Liver (tissue), 9 donors: ENCODE data around the gene WWC1. TPM values are rescaled to one million over a fixed set of nuclear protein-coding genes. Genes with fewer than 3 reads are reported as not detected.
A peak's percentile ranks its signal among the peaks of the same experiment; 100 is the strongest.

Experiments
- DNase-seq: peaks from one replicate; pipeline ENCODE4 v3.0.0-alpha.2; 2017; ENCODE audit warnings: low spot score
- H3K27ac ChIP-seq, 2 donors: one replicate each; pipeline ENCODE4 v1.7.0; 2013; ENCODE audit warnings: inconsistent platforms in 2 of 2, low read length in 2 of 2, control low read depth in 1 of 2, low read depth in 1 of 2, mild to moderate bottlenecking in 1 of 2
- H3K27me3 ChIP-seq, 4 donors: one replicate each; pipeline versions ENCODE4 v1.6.1 to v1.7.0; 2013; ENCODE audit warnings: low read length in 3 of 4, inconsistent platforms in 1 of 4, mild to moderate bottlenecking in 1 of 4, moderate library complexity in 1 of 4; ENCODE audit not compliant: control insufficient read depth in 4 of 4, insufficient read depth in 4 of 4
- H3K36me3 ChIP-seq, 4 donors: one replicate each; pipeline versions ENCODE4 v1.6.1 to v1.7.0; 2013; ENCODE audit warnings: low read length in 3 of 4, mild to moderate bottlenecking in 3 of 4, low read depth in 1 of 4, moderate library complexity in 1 of 4; ENCODE audit not compliant: control insufficient read depth in 4 of 4, insufficient read depth in 3 of 4
- H3K4me1 ChIP-seq, 4 donors: one replicate each; pipeline versions ENCODE4 v1.6.1 to v1.7.0; 2013; ENCODE audit warnings: low read length in 3 of 4, mild to moderate bottlenecking in 3 of 4, moderate library complexity in 1 of 4; ENCODE audit not compliant: control insufficient read depth in 4 of 4, insufficient read depth in 4 of 4
- H3K4me3 ChIP-seq, 3 donors: one replicate each; pipeline versions ENCODE4 v1.6.1 to v1.7.0; 2013; ENCODE audit warnings: low read length in 3 of 3, control low read depth in 1 of 3, low read depth in 1 of 3, mild to moderate bottlenecking in 1 of 3
- H3K9ac ChIP-seq, 2 donors: one replicate each; pipeline ENCODE4 v1.7.0; 2013; ENCODE audit warnings: low read length in 2 of 2, mild to moderate bottlenecking in 2 of 2, moderate library complexity in 2 of 2, control low read depth in 1 of 2, low read depth in 1 of 2
- H3K9me3 ChIP-seq, 4 donors: one replicate each; pipeline versions ENCODE4 v1.6.1 to v1.7.0; 2013; ENCODE audit warnings: low read length in 3 of 4; ENCODE audit not compliant: control insufficient read depth in 4 of 4
- ATF3 ChIP-seq: IDR thresholded peaks from 2 replicates; pipeline ENCODE4 v1.6.1; 2016; ENCODE audit warnings: antibody characterized with exemption
- CTCF ChIP-seq: fragments of 150-350 bp; IDR thresholded peaks from 2 replicates; pipeline ENCODE4 v1.5.1; 2017; ENCODE audit warnings: improper control_type of control experiment, low read depth, low read length; ENCODE audit not compliant: missing input control
- EGR1 ChIP-seq, 2 donors: IDR thresholded peaks; 2 replicates each; pipeline ENCODE4 v1.6.1; 2016 to 2018; ENCODE audit warnings: antibody characterized with exemption in 2 of 2, low read depth in 2 of 2
- FOXA1 ChIP-seq: IDR thresholded peaks from 2 replicates; pipeline ENCODE4 v1.6.1; 2016; ENCODE audit warnings: antibody characterized with exemption
- FOXA2 ChIP-seq: IDR thresholded peaks from 2 replicates; pipeline ENCODE4 v1.6.1; 2016; ENCODE audit warnings: antibody characterized with exemption
- GABPA ChIP-seq, 2 donors: IDR thresholded peaks in 1 of 2; conservative IDR thresholded peaks in 1 of 2; 2 replicates each; pipeline ENCODE4 v1.6.1; 2016; ENCODE audit warnings: antibody characterized with exemption in 2 of 2, mild to moderate bottlenecking in 1 of 2, moderate library complexity in 1 of 2
- HNF4A ChIP-seq, 2 donors: conservative IDR thresholded peaks; 2 replicates each; pipeline ENCODE4 v1.6.1; 2016; ENCODE audit warnings: antibody characterized with exemption in 2 of 2, mild to moderate bottlenecking in 2 of 2
- HNF4G ChIP-seq: IDR thresholded peaks from 2 replicates; pipeline ENCODE4 v1.6.1; 2016; ENCODE audit warnings: antibody characterized with exemption
- JUND ChIP-seq, 2 donors: IDR thresholded peaks; 2 replicates each; pipeline ENCODE4 v1.6.1; 2016; ENCODE audit warnings: antibody characterized with exemption in 2 of 2
- MAX ChIP-seq: IDR thresholded peaks from 2 replicates; pipeline ENCODE4 v1.6.1; 2016; ENCODE audit warnings: antibody characterized with exemption
- NR2F2 ChIP-seq: IDR thresholded peaks from 2 replicates; pipeline ENCODE4 v1.6.1; 2016; ENCODE audit warnings: antibody characterized with exemption
- RAD21 ChIP-seq, 2 donors: IDR thresholded peaks; 2 replicates each; pipeline ENCODE4 v1.6.1; 2016; ENCODE audit warnings: antibody characterized with exemption in 2 of 2, mild to moderate bottlenecking in 2 of 2
- REST ChIP-seq: IDR thresholded peaks from 2 replicates; pipeline ENCODE4 v1.6.1; 2016; ENCODE audit warnings: antibody characterized with exemption, mild to moderate bottlenecking
- RXRA ChIP-seq, 2 donors: IDR thresholded peaks; 2 replicates each; pipeline ENCODE4 v1.6.1; 2017 to 2018; ENCODE audit warnings: antibody characterized with exemption in 2 of 2, mild to moderate bottlenecking in 1 of 2
- SP1 ChIP-seq: IDR thresholded peaks from 2 replicates; pipeline ENCODE4 v1.6.1; 2018; ENCODE audit warnings: antibody characterized with exemption, mild to moderate bottlenecking
- TAF1 ChIP-seq: conservative IDR thresholded peaks from 2 replicates; pipeline ENCODE4 v1.6.1; 2016; ENCODE audit warnings: antibody characterized with exemption, mild to moderate bottlenecking
- YY1 ChIP-seq: IDR thresholded peaks from 2 replicates; pipeline ENCODE4 v1.6.1; 2016; ENCODE audit warnings: antibody characterized with exemption, mild to moderate bottlenecking
- ZBTB33 ChIP-seq: IDR thresholded peaks from 2 replicates; pipeline ENCODE4 v1.6.1; 2016; ENCODE audit warnings: antibody characterized with exemption
- WGBS: extraction: QIAGEN DNeasy Blood & Tissue Kit; methylation state at CpG from one replicate; pipeline ENCODE4 v1.1.7; 2013; 5-methylcytosine and 5-hydroxymethylcytosine counted together
- polyA plus RNA-seq, 2 donors: library from polyadenylated mRNA; stranded (reverse) in 1 of 2; unstranded in 1 of 2; fragments of 200-250 nt in 1 of 2; fragments of >200 nt in 1 of 2; fragmentation: Nextera tagmentation in 1 of 2; extraction: Ambion mirVana in 1 of 2; gene quantifications; one replicate each; pipeline versions ENCODE4 v1.2.1 to v1.2.3, GENCODE V29; 2013 to 2015
- total RNA-seq, 2 donors: library from RNA; depleted of rRNA; stranded (reverse); fragments of >200 nt; gene quantifications; one replicate each; pipeline ENCODE4 v1.2.3, GENCODE V29; 2014
- donor health status: healthy.
- donor health status: healthy.
- donor health status: healthy.
- donor health status: healthy.
- donor health status: healthy.

WWC1 gene
- total and polyA plus RNA-seq, 4 donors, result 5.9 to 25.1 (median 14.8) TPM

GRCh38 chr5:168288349-168289245, 2.8 kb upstream of the WWC1 start:
- peak overlapping the region; percentile 35 to 78 for H3K9ac ChIP-seq
- H3K4me1 ChIP-seq, result peaks cover 3 to 36% (median 19%) of the 10 kb centered on the region in 4 donors
- H3K27me3 ChIP-seq, result no peaks in the 10 kb centered on the region
- 29% methylated on average over 22 of the region's 22 CpGs for WGBS
- no peak for DNase-seq
- peak overlapping the region; percentile 84 to 89 for H3K27ac ChIP-seq
- no peaks in the 10 kb centered on the region for H3K36me3 ChIP-seq
- H3K9me3 ChIP-seq, result no peaks in the 10 kb centered on the region
- H3K4me3 ChIP-seq, result peak overlapping the region; percentile 28 to 41 (median 41)
- peak; percentile 52 for TF ChIP-seq MAX
- TF ChIP-seq ZBTB33, result peak; percentile 77
- TF ChIP-seq FOXA2, result no peak
- TF ChIP-seq RAD21 (IDR thresholded peaks at IDR 0.05), result peak; percentile 13 to 44
- TF ChIP-seq NR2F2, result no peak
- TF ChIP-seq GABPA (IDR thresholded peaks at IDR 0.05 in 1 of 2, conservative IDR thresholded peaks at IDR 0.05 in 1 of 2), result no peak
- no peak for TF ChIP-seq EGR1 (IDR thresholded peaks at IDR 0.05; ENCODE audit: low read depth in 2 of 2)
- no peak for TF ChIP-seq CTCF
- peak; percentile 21 for TF ChIP-seq TAF1
- peak; percentile 44 for TF ChIP-seq ATF3
- TF ChIP-seq HNF4A (conservative IDR thresholded peaks at IDR 0.05), result peak; percentile 48 to 69
- TF ChIP-seq RXRA (IDR thresholded peaks at IDR 0.05), result peak; percentile 73 to 88
- no peak for TF ChIP-seq FOXA1
- TF ChIP-seq YY1, result peak; percentile 72
- TF ChIP-seq SP1, result peak; percentile 62
- peak; percentile 55 for TF ChIP-seq REST
- no peak for TF ChIP-seq HNF4G
- peak; percentile 90 to 93 for TF ChIP-seq JUND (IDR thresholded peaks at IDR 0.05)
